ENCODE measurements around the gene F12.

DNA sequence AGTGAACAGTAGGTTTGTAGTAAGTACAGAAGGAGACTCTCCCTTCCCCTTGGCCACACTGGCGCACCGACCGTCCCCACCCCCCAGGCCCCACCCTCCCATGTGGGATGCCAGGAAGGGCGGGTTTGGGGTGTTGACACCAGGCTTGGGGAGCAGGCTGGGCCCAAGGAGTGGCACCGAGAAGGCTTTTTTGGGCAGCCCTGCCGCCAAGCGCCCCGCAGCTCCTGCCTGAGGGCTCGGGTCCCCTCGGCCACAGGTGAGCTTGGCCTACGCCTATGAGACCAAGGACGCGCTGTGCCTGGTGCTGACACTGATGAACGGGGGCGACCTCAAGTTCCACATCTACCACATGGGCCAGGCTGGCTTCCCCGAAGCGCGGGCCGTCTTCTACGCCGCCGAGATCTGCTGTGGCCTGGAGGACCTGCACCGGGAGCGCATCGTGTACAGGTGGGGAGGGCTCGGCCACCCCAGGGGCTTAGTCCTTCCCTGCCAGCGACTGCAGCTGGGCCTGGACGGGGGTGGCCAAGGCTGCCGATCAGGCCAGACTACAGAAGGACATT lies 24.4 kb upstream of the F12 start:
- TF ChIP-seq CTCF (IDR thresholded peaks at IDR 0.05) (no peak), EP300 (IDR thresholded peaks at IDR 0.05) (no peak), POLR2A (IDR thresholded peaks at IDR 0.05) (no peak)

Measured in gastroesophageal sphincter (tissue), 3 donors.